Neural cell (in vitro differentiated cells): ENCODE data around the gene CERS2. TPM values are rescaled to one million over a fixed set of nuclear protein-coding genes. Genes with fewer than 3 reads are reported as not detected.

ENCODE experiments used
- H2AFZ ChIP-seq: fragments of 200-600, 300-800 bp; sonication (generic), shearing (Covaris generic); 2 replicates; pipeline ENCODE4 v1.6.0; 2014; ENCODE audit warnings: low read depth, mild to moderate bottlenecking, antibody characterized with exemption, low read length, moderate library complexity
- H3F3A ChIP-seq: fragments of 200-600 bp; shearing (Covaris generic); 2 replicates; pipeline ENCODE4 v1.6.1; 2016; ENCODE audit warnings: mild to moderate bottlenecking, moderate library complexity, mixed read lengths, antibody characterized with exemption, low read length; ENCODE audit not compliant: insufficient read depth, poor library complexity, severe bottlenecking
- H3K27ac ChIP-seq: fragments of 200-600, 300-800 bp; sonication (generic), shearing (Covaris generic); 2 replicates; pipeline ENCODE4 v1.5.1; 2014; ENCODE audit warnings: mild to moderate bottlenecking, low read length, moderate library complexity
- H3K27me3 ChIP-seq: fragments of 300-800, 200-600 bp; sonication (generic), shearing (Covaris generic); 2 replicates; pipeline ENCODE4 v1.6.0; 2014; ENCODE audit warnings: mild to moderate bottlenecking, low read depth, low read length, moderate library complexity; ENCODE audit not compliant: insufficient read depth
- H3K36me3 ChIP-seq: fragments of 300-800, 200-600 bp; sonication (generic), shearing (Covaris generic); 2 replicates; pipeline ENCODE4 v1.5.1; 2014; ENCODE audit warnings: mild to moderate bottlenecking, antibody characterized with exemption, low read length, moderate library complexity; ENCODE audit not compliant: insufficient read depth
- H3K4me2 ChIP-seq: fragments of 300-800, 200-600 bp; sonication (generic), shearing (Covaris generic); 2 replicates; pipeline ENCODE4 v1.6.0; 2014; ENCODE audit warnings: mild to moderate bottlenecking, low read length
- H3K4me3 ChIP-seq: fragments of 300-800, 200-600 bp; sonication (generic), shearing (Covaris generic); 2 replicates; pipeline ENCODE4 v1.5.1; 2014; ENCODE audit warnings: mild to moderate bottlenecking, low read length, moderate library complexity
- H3K79me2 ChIP-seq: fragments of 200-600 bp; shearing (Covaris generic); replicated peaks from 2 replicates; pipeline ENCODE4 v1.6.0; 2014; ENCODE audit warnings: mild to moderate bottlenecking, low read length, moderate library complexity; ENCODE audit not compliant: insufficient read depth
- H3K9ac ChIP-seq: fragments of 300-800, 200-600 bp; sonication (generic), shearing (Covaris generic); 2 replicates; pipeline ENCODE4 v1.6.1; 2016; ENCODE audit warnings: mild to moderate bottlenecking, low read length, mixed read lengths
- H3K9me2 ChIP-seq: fragments of 200-600 bp; shearing (Covaris generic); 2 replicates; pipeline ENCODE4 v1.6.1; 2016; ENCODE audit warnings: mild to moderate bottlenecking, low read length, mixed read lengths; ENCODE audit not compliant: insufficient read depth
- H3K9me3 ChIP-seq: fragments of 200-600, 300-800 bp; sonication (generic), shearing (Covaris generic); 2 replicates; pipeline ENCODE4 v1.6.1; 2016; ENCODE audit warnings: mild to moderate bottlenecking, mixed run types, low read length, moderate library complexity, mixed read lengths
- H4K20me1 ChIP-seq: fragments of 200-600 bp; shearing (Covaris generic); 2 replicates; pipeline ENCODE4 v1.6.1; 2016; ENCODE audit warnings: mild to moderate bottlenecking, mixed run types; ENCODE audit not compliant: insufficient read depth
- CTCF ChIP-seq: fragments of 450-650 bp; IDR thresholded peaks from 2 replicates; pipeline ENCODE4 v1.5.1; 2014; ENCODE audit warnings: antibody characterized with exemption, mild to moderate bottlenecking, moderate library complexity; ENCODE audit not compliant: poor library complexity, severe bottlenecking
- EZH2 ChIP-seq: fragments of 200-600, 300-800 bp; shearing (Covaris generic), sonication (generic); IDR thresholded peaks from 2 replicates; pipeline ENCODE4 v1.6.1; 2014; ENCODE audit warnings: antibody characterized with exemption, low read length, borderline replicate concordance, mild to moderate bottlenecking; ENCODE audit not compliant: insufficient read depth, poor library complexity, severe bottlenecking
- POLR2AphosphoS5 ChIP-seq: IDR thresholded peaks from 2 replicates; pipeline ENCODE4 v1.6.1; 2012
- RAD21 ChIP-seq: fragments of 450-650 bp; conservative IDR thresholded peaks from 2 replicates; pipeline ENCODE4 v1.6.1; 2014; ENCODE audit warnings: antibody characterized with exemption, mild to moderate bottlenecking, moderate library complexity
- REST ChIP-seq: IDR thresholded peaks from 2 replicates; pipeline ENCODE4 v1.6.1; 2012; ENCODE audit warnings: borderline replicate concordance
- SMC3 ChIP-seq: fragments of 450-650 bp; conservative IDR thresholded peaks from 2 replicates; pipeline ENCODE4 v1.6.1; 2014; ENCODE audit warnings: antibody characterized with exemption, mild to moderate bottlenecking, moderate library complexity; ENCODE audit not compliant: poor library complexity
- TAF1 ChIP-seq: IDR thresholded peaks from 2 replicates; pipeline ENCODE4 v1.6.1; 2012; ENCODE audit warnings: low read depth
- polyA plus RNA-seq: library from polyadenylated mRNA; depleted of rRNA; stranded (reverse); fragments of >200 nt; gene quantifications from 2 replicates; pipeline ENCODE4 v1.2.3, GENCODE V29; 2014

CERS2 gene
- polyA plus RNA-seq, 1 donor from 2014 or later: 39.1 TPM

GRCh38 chr1:150967936-150968335 is 6.7 kb downstream of the CERS2 start:
- Histone ChIP-seq H4K20me1 (no peaks in the 10 kb centered on the region), H3K36me3 (peaks cover 18% of the 10 kb centered on the region), H3K4me2 (no peak overlapping the region), H3K9ac (no peak overlapping the region), H2AFZ (no peak overlapping the region), H3K27ac (no peak overlapping the region), H3K9me3 (no peaks in the 10 kb centered on the region), H3K79me2 (peaks cover 32% of the 10 kb centered on the region), H3K27me3 (no peaks in the 10 kb centered on the region), H3K4me3 (no peak overlapping the region), H3F3A (no peaks in the 10 kb centered on the region), H3K9me2 (no peaks in the 10 kb centered on the region)
- TF ChIP-seq POLR2AphosphoS5 (no peak), REST (no peak)

GRCh38 chr1:150966011-150966410 is 8.6 kb downstream of the CERS2 start:
- no peaks in the 10 kb centered on the region for H3F3A ChIP-seq
- no peaks in the 10 kb centered on the region for H4K20me1 ChIP-seq
- no peak overlapping the region for H2AFZ ChIP-seq
- TF ChIP-seq TAF1 (no peak), EZH2 (no peak), CTCF (no peak), POLR2AphosphoS5 (no peak), SMC3 (no peak), RAD21 (no peak), REST (no peak)
- H3K4me2 ChIP-seq: no peak overlapping the region
- H3K9me3 ChIP-seq: no peaks in the 10 kb centered on the region
- H3K79me2 ChIP-seq: peaks cover 12% of the 10 kb centered on the region
- peaks cover 21% of the 10 kb centered on the region for H3K36me3 ChIP-seq
- no peaks in the 10 kb centered on the region for H3K27me3 ChIP-seq
- H3K27ac ChIP-seq: no peak overlapping the region
- H3K9me2 ChIP-seq: no peaks in the 10 kb centered on the region
- H3K9ac ChIP-seq: no peak overlapping the region
- H3K4me3 ChIP-seq: no peak overlapping the region
